Progenitor cell of endocrine pancreas (in vitro differentiated cells): ENCODE measurements around the gene MSANTD7. TPM values are rescaled to one million over a fixed set of nuclear protein-coding genes. Genes with fewer than 3 reads are reported as not detected.

Experiments
- DNase-seq: peaks from one replicate; pipeline ENCODE4 v3.0.0; 2021; ENCODE audit warnings: low spot score; ENCODE audit not compliant: unreplicated experiment
- H3K27ac Mint-ChIP-seq: 2 replicates; pipeline ENCODE4 v1.8.0; 2021; ENCODE audit warnings: mild to moderate bottlenecking, moderate library complexity, mixed read lengths
- H3K27me3 Mint-ChIP-seq: 2 replicates; pipeline ENCODE4 v1.8.0; 2021; ENCODE audit warnings: mixed read lengths
- H3K36me3 Mint-ChIP-seq: 2 replicates; pipeline ENCODE4 v1.8.0; 2022; ENCODE audit warnings: mixed read lengths; ENCODE audit not compliant: insufficient read depth
- H3K4me1 Mint-ChIP-seq: 2 replicates; pipeline ENCODE4 v1.8.0; 2021; ENCODE audit warnings: low read depth, mixed read lengths
- H3K4me3 Mint-ChIP-seq: 2 replicates; pipeline ENCODE4 v1.8.0; 2021; ENCODE audit warnings: low read depth, mild to moderate bottlenecking, moderate library complexity, mixed read lengths
- H3K9me3 Mint-ChIP-seq: 2 replicates; pipeline ENCODE4 v1.8.0; 2021; ENCODE audit warnings: low read depth, mixed read lengths
- total RNA-seq: library from RNA; stranded (reverse); gene quantifications from 2 replicates; pipeline ENCODE4 v1.2.1, GENCODE V29; 2021
- TF ChIP-seq, protein P1 (sequence below): fragments of 200-600 bp; sonication (generic); IDR thresholded peaks from one replicate; pipeline ENCODE4 v1.5.0; 2021; ENCODE audit warnings: antibody characterized with exemption, mild to moderate bottlenecking; ENCODE audit not compliant: unreplicated experiment

MSANTD7 gene
- total RNA-seq, 1 donor from 2014 or later: 15.7 TPM

DNA sequence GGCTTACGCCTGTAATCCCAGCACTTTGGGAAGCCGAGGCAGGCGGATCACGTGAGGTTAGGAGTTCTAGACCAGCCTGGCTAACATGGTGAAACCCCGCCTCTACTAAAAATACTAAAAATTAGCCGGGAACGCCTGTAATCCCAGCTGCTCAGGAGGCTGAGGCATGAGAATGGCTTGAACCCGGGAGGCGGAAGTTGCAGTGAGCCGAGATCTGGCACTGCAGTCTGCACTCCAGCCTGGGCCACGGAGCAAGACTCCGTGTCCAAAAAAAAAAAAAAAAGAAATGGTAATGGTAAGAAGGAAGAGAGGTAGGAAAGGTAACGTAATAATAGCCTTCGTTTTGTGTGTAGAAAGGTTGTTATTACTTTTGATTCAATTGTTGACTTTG, 1.2 kb downstream of the MSANTD7 start:
- no peak for DNase-seq
- H3K27ac Mint-ChIP-seq: peak overlapping the region; percentile 97

DNA sequence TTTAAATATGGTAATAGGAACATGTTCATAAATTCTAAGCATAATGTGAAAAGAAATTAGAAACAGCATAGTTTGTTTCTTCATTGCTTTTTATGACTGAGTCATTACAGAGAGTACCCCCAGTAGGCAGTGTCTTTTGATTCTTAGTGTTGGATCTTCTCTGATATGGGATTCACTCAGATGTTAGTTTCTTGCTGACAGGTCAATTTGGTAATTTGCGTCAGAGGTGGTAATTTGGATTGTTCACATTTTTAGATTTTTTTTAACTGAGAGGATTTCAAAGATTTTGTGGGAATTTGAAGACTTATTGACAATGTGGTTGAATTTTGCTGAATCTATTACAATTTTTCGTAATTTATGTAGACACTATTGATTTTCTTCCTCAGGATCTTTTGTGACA, 2.1 kb downstream of the MSANTD7 start:
- TF ChIP-seq, protein P1, sequence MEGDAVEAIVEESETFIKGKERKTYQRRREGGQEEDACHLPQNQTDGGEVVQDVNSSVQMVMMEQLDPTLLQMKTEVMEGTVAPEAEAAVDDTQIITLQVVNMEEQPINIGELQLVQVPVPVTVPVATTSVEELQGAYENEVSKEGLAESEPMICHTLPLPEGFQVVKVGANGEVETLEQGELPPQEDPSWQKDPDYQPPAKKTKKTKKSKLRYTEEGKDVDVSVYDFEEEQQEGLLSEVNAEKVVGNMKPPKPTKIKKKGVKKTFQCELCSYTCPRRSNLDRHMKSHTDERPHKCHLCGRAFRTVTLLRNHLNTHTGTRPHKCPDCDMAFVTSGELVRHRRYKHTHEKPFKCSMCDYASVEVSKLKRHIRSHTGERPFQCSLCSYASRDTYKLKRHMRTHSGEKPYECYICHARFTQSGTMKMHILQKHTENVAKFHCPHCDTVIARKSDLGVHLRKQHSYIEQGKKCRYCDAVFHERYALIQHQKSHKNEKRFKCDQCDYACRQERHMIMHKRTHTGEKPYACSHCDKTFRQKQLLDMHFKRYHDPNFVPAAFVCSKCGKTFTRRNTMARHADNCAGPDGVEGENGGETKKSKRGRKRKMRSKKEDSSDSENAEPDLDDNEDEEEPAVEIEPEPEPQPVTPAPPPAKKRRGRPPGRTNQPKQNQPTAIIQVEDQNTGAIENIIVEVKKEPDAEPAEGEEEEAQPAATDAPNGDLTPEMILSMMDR: no peak
- no peaks in the 10 kb centered on the region for H3K9me3 Mint-ChIP-seq
- peaks cover 6% of the 10 kb centered on the region for H3K36me3 Mint-ChIP-seq
- peaks cover 17% of the 10 kb centered on the region for H3K4me1 Mint-ChIP-seq
- peak overlapping the region; percentile 47 for H3K4me3 Mint-ChIP-seq
- H3K27me3 Mint-ChIP-seq: no peaks in the 10 kb centered on the region
- H3K27ac Mint-ChIP-seq: peak overlapping the region; percentile 24
- no peak for DNase-seq

More for the DNA sequence above, 1.2 kb downstream of the MSANTD7 start:
- Mint-ChIP-seq H3K4me3 (peak overlapping the region; percentile 91), H3K27me3 (no peaks in the 10 kb centered on the region), H3K9me3 (no peaks in the 10 kb centered on the region), H3K36me3 (peaks cover 4% of the 10 kb centered on the region), H3K4me1 (peaks cover 23% of the 10 kb centered on the region)
- TF ChIP-seq, protein P1: no peak

DNA sequence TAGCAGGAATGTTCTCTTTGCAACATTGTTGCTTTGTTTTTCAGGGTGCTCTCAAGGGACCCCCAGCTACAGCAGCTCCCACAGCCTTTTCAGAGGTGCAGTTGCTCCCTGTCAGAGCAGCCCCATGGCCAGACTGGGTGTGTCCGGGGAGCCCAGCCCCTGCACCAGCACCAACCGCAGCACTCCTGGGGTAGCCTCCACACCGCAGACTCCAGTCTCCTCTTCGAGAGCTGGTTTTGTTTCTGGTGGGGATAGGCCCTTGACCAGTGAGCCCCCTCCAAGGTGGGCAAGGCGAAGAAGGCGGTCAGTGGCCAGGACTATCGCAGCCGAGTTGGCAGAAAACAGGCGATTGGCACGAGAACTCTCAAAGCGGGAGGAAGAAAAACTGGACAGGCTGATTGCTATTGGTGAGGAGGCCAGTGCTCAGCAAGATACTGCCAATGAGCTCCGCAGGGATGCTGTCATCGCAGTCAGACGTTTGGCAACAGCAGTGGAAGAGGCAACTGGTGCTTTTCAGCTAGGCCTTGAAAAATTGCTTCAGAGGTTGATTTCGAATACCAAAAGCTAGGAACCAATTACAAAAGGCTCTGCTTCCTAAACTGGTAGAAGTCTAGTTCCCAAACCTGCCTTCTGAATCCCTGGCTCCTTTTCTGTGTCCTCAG, 5.4 kb downstream of the MSANTD7 start:
- peak overlapping the region; percentile 45 for H3K27ac Mint-ChIP-seq
- no peaks in the 10 kb centered on the region for H3K9me3 Mint-ChIP-seq
- DNase-seq: no peak
- no peak overlapping the region for H3K4me3 Mint-ChIP-seq
- TF ChIP-seq, protein P1: no peak
- H3K36me3 Mint-ChIP-seq: peaks cover 7% of the 10 kb centered on the region
- H3K4me1 Mint-ChIP-seq: peaks cover 8% of the 10 kb centered on the region
- H3K27me3 Mint-ChIP-seq: no peaks in the 10 kb centered on the region

DNA sequence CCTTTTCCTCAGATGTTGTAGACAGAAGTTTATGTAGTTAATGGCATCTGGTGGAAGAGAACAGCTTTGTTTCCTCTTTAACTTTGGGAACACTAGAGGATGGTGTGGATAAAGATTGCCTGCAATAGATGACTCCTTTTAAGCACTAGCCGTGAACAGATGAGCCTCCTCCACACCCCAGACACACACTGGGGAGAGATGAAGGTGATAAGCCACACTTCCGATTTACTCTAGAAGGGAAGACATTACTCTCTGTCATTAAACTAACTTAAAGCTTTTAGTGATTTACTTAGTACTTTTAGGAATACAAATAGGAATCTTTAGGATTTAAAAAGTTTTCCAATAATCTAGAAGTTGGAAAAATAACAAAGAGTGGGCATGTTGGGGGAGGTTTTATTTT, 6.8 kb downstream of the MSANTD7 start:
- Mint-ChIP-seq H3K4me1 (peaks cover 3% of the 10 kb centered on the region), H3K27me3 (no peaks in the 10 kb centered on the region), H3K27ac (no peak overlapping the region), H3K9me3 (no peaks in the 10 kb centered on the region), H3K36me3 (peaks cover 7% of the 10 kb centered on the region), H3K4me3 (no peak overlapping the region)
- no peak for DNase-seq
- TF ChIP-seq, protein P1: no peak

DNA sequence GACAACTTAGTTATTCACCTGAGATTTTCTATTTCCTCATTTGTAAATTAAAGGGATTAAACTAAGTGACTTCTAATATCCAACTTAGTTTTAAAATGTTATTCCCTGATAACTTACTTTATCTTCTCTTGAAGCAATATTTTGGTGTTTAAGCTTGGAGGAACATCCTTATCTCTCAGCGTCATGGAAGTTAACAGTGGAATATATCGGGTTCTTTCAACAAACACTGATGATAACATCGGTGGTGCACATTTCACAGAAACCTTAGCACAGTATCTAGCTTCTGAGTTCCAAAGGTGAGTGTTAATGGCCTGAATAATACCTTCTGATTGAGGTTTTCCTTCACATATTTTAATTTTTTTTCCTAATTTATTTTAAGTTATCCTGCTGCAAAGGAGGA, 14.1 kb downstream of the MSANTD7 start:
- TF ChIP-seq, protein P1: no peak
- Mint-ChIP-seq H3K4me1 (no peaks in the 10 kb centered on the region), H3K9me3 (no peaks in the 10 kb centered on the region), H3K36me3 (peaks cover 5% of the 10 kb centered on the region), H3K4me3 (no peak overlapping the region), H3K27me3 (no peaks in the 10 kb centered on the region), H3K27ac (no peak overlapping the region)
- no peak for DNase-seq
